Mammary epithelial cell (primary cell): ENCODE measurements around the gene CNTN5.

Experiments used
- EZH2 ChIP-seq: IDR thresholded peaks from 2 replicates; pipeline ENCODE4 v1.6.1; 2012; ENCODE audit warnings: low read length, inconsistent platforms, borderline replicate concordance
- TF ChIP-seq, protein P1 (sequence below), 2 donors: IDR thresholded peaks in 1 of 2; conservative IDR thresholded peaks in 1 of 2; 2 replicates each; pipeline ENCODE4 v1.5.1; 2011 to 2012; ENCODE audit warnings: inconsistent platforms in 2 of 2, low read length in 2 of 2, mild to moderate bottlenecking in 2 of 2, control low read depth in 1 of 2, low read depth in 1 of 2; ENCODE audit not compliant: insufficient read depth in 1 of 2; ENCODE audit errors: extremely low read depth in 1 of 2

DNA sequence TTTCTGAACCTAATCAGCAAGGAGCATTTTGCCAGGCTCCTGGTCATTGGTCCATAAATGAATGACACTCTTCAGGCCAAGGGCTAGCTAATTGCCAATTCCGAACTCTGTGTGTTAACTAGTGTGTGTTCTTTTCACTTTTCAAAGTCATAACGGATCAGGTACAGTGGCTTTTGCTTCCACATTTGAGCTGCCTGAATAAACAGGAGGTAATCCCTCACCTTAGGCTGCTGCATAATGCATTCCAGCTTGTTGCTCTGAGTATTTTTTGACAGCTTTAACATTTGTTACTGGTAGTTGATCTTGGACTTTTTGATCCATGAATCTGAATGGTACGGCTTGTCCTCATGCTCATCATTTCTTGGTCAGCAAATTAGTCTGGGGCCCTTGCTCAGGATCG is 485.1 kb downstream of the CNTN5 start:
- TF ChIP-seq, protein P1, sequence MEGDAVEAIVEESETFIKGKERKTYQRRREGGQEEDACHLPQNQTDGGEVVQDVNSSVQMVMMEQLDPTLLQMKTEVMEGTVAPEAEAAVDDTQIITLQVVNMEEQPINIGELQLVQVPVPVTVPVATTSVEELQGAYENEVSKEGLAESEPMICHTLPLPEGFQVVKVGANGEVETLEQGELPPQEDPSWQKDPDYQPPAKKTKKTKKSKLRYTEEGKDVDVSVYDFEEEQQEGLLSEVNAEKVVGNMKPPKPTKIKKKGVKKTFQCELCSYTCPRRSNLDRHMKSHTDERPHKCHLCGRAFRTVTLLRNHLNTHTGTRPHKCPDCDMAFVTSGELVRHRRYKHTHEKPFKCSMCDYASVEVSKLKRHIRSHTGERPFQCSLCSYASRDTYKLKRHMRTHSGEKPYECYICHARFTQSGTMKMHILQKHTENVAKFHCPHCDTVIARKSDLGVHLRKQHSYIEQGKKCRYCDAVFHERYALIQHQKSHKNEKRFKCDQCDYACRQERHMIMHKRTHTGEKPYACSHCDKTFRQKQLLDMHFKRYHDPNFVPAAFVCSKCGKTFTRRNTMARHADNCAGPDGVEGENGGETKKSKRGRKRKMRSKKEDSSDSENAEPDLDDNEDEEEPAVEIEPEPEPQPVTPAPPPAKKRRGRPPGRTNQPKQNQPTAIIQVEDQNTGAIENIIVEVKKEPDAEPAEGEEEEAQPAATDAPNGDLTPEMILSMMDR (conservative IDR thresholded peaks at IDR 0.05 in 1 of 2, IDR thresholded peaks at IDR 0.05 in 1 of 2; ENCODE audit: extremely low read depth in 1 of 2, insufficient read depth in 1 of 2, low read depth in 1 of 2, low read length in 2 of 2), result no peak
- TF ChIP-seq EZH2, result no peak
